ENCODE measurements around the gene FAM20A. TPM values are rescaled to one million over a fixed set of nuclear protein-coding genes. Genes with fewer than 3 reads are reported as not detected.
A peak's percentile ranks its signal among the peaks of the same experiment; 100 is the strongest.
"Not testable (repeated sequence)": the region's sequence is repeated elsewhere in the genome, so short reads cannot be mapped to it uniquely, and the experiment has no call there.

Gene FAM20A
- total RNA-seq, 1 donor from 2014 or later = 0.37 TPM

DNA sequence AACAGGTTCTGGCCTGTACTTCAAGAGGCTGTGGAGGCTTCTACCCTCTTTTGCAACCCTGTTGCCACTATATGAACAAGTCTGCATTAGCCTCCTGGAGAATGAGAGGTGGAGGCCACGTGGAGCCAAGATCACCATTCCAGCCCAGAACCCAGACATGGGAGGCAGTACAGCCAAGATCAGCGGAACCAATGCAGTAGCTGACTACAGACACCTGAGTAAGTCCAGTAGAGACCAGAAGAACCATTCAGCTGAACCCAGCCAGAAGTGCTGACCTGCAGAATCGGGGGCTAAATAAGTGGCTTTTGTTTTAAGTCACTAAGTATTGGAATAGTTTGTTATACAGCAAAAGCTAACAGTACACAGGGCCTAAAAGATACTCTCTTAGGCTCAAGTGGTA, 12.1 kb downstream of the FAM20A start:
- DNase-seq (ENCODE audit: low read depth) = no peak

DNA sequence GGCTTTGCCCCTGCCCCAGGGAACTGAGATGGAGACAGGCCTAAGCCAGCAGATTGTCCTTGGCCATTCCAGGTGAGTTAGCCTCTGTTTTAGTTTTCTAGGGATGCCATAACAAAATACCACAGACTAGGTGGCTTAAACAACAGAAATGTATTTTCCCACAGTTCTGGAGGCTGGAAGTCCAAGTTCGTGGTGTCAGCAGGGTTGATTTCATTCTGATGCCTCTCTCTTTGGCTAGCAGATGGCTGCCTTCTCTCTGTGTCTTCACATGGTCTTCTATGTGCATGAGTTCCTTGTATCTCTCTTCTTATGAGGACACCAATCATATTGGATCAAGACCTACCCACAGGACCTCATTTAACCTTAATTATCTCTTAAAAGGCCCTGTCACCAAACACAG, 12.8 kb downstream of the FAM20A start:
- DNase-seq (ENCODE audit: low read depth) = no peak

GRCh38 chr17:68587847-68588246, 13.3 kb downstream of the FAM20A start:
- DNase-seq (ENCODE audit: low read depth) = no peak

- DNase-seq (ENCODE audit: low read depth) = no peak
Observed at GRCh38 chr17:68587026-68587425, 14.1 kb downstream of the FAM20A start.

GRCh38 chr17:68585643-68586042, 15.5 kb downstream of the FAM20A start:
- no peak for DNase-seq (ENCODE audit: low read depth)

GRCh38 chr17:68584581-68585303, 16.4 kb downstream of the FAM20A start:
- DNase-seq (ENCODE audit: low read depth) = no peak

- DNase-seq (ENCODE audit: low read depth) = not testable (repeated sequence)
Observed at GRCh38 chr17:68582867-68583266, 18.3 kb downstream of the FAM20A start.

DNA sequence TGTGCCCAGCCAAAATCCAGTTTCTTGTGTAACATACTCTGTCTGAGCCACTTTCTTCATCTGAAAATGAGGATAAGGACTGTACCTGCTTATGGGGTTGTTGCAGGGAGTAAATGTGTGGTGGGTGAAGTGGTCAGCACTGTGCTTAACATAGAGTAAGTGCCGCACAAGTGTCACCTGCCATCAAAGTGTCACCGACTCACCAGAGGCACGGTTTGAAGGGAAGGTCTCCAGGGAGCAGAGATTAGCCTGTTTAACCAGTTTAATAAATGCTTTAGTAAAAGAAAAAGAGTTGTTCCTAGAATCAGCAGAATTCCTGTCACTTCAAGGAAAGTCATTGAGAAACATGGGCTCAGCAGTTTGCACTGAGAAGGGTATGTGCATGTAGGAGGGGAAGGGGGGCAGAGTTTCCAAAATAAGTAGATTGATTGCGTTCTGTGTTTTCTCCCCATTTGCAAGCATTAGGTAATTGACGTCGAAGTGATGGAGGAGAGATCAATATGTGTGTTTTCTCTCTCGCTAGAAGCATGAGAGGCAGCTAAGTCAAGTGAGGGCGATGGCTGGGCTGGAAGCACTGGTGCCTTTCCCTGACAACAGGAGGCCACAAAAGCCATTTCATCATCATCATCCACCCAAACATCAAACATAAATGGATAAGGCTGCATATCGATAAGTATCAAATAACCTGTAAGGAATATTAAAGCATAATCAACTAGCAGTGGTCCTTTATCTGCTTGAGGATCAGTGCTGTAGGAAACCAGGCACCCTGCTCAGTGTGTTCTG, 19.1 kb downstream of the FAM20A start:
- no peak for DNase-seq (ENCODE audit: low read depth)

DNA sequence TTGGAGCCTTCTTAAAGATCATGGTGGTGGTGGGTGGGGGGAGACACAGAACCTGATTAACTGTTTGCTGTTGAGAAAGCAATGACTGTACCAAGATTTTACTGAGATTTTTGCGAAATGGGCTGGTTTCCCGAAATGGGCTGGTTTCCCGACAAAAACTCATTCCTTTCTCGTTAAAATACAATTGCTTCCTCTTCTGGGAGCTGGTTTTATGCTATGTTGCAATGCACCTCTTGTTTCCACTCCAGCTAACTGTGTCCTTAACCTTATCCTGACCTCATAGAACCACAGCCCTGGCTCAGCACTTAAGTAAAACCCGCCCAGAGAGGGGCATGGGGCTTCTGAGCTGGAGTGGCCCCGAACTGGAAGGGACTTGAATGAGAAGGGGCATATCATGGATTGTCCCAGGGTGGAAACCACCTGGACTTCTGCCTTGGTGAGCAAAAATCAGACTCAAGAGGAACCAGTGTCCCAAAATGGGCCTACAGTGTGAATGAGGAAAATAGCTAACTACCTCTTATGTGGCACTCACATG, 20.9 kb downstream of the FAM20A start:
- no peak for DNase-seq (ENCODE audit: low read depth)

DNA sequence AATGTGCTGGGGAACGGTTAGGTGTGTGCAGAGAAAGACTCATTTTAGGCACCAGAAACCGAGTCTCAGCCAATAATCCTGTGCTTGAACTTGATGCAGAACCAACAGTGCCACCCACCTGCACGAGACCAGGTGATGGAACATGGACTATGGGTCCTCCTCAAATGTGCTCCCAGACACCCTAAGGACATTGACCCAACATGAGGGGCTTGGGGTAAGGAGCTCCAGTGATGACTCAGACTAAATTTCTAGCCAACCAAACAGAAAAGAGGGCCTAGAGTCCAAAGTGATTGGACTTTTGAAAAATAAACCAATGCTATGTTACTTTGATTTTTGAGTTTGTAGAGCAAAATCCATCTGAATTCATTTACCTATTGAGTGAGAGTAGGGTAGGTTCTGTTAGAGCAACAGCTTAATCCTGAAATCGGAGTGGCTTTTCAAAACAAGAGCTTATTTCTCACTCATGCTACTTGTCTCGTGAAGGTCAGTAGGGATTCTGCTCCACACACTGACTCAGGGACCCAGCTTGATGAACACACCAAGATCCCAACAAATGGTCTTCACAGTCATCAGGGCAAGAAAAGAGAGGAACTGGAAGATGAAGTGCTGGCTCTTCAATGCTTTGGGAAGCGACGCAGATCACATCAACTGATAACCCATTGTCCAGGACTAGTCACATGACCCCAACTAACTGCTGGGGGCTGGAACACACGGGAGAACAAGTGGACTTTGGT, 21.8 kb downstream of the FAM20A start:
- DNase-seq (ENCODE audit: low read depth) = no peak

- no peak for DNase-seq (ENCODE audit: low read depth)
Observed at GRCh38 chr17:68578236-68578635, 22.9 kb downstream of the FAM20A start.

DNA sequence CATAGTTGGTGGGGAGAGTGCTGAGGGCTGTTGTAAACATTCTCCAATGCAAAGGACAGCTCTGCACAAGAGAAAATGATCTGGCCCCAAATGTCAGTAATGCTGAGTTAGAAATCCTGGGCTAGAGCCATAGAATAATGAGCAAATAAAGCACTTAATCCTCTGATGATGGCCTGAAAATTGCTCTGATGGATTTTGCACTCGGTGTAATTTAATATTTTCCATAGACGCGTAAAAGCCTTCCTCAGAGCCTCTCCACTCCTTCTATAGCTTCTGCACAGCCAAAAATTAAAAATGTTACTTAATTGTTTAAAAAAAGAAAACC, 23.7 kb downstream of the FAM20A start:
- DNase-seq (ENCODE audit: low read depth) = no peak

GRCh38 chr17:68576811-68577496, 24.2 kb downstream of the FAM20A start:
- DNase-seq (ENCODE audit: low read depth) = peak; percentile 46

- no peak for DNase-seq (ENCODE audit: low read depth)
Observed at GRCh38 chr17:68576137-68576536, 25.0 kb downstream of the FAM20A start.

DNA sequence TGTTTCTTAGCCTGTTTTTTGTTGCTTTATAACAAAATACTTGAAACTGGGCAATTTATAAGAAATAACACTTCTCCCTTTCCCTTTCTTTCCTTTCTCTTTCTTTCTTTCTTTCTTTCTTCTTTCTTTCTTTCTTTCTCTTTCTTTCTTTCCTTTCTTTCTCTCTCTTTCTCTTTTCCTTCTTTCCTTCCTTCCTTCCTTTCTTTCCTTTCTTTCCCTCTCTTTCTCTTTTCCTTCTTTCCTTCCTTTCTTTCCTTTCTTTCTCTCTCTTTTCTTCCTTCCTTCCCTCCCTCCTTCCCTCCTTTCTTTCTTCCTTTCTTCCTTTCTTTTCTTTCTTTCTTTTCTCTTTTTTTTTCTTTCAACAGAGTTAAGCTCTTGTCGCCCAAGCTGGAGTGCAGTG, 27.8 kb downstream of the FAM20A start:
- no peak for DNase-seq (ENCODE audit: low read depth)

- DNase-seq (ENCODE audit: low read depth) = no peak
Observed at GRCh38 chr17:68572138-68572842, 28.9 kb downstream of the FAM20A start.

DNA sequence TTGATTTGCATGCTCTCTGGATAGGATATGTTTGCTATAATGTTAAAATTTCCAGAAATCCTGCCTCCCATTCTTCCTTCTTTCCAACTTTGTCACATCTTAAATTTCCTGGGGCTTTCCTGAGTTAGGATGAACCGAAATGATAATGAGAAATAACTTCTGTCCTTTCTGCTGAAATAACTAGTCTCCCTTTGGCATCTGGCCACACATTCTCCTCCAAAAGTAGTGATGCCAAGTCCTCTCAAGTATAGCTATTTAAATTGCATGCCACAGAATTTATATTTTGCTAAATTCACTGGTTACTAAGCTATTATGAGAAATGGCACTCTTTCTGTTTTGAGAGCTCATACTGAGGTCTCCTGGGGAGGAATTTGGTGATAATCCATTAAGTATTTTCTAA, 30.6 kb downstream of the FAM20A start:
- DNase-seq (ENCODE audit: low read depth) = no peak

GRCh38 chr17:68569346-68569745, 31.8 kb downstream of the FAM20A start:
- DNase-seq (ENCODE audit: low read depth) = no peak

- DNase-seq (ENCODE audit: low read depth) = no peak
Observed at GRCh38 chr17:68568581-68568980, 32.6 kb downstream of the FAM20A start.

DNA sequence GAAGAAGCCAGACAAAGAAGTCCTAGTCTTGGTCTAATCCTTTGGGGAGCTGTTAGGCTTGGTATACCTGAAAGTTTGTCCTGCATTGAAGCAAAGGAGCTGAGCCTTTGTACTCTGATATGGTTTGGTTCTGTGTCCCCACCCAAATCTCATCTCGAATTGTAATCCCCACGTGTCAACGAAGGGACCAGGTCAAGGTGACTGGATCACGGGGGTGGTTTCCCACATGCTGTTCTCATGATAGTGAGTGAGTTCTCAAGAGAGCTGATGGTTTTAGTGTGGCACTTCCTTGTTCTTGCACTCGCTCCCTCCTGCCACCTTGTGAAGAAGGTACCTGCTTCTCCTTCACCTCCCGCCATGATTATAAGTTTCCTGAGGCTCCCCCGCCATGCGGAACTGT, 33.6 kb downstream of the FAM20A start:
- no peak for DNase-seq (ENCODE audit: low read depth)

DNA sequence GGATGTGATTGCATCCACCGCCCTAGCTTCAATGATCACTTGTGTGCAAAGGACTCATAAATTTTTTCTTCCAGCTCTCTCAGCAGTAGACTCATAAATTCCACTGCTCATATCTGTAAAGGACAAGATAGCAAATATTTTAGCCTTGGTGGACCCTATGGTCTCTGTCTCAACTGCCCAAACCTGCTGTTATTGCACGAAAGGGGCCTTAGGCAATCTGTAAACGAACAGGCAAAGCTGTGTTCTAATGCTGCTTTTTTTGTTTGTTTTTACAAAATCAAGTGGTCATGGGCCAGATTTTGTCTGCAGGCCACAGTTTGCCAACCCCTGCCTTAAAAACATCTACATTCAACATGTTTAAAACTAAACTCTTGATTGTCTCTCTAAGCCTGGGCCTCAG, 34.1 kb downstream of the FAM20A start:
- no peak for DNase-seq (ENCODE audit: low read depth)
